ENCODE measurements around the gene KRT75. TPM values are rescaled to one million over a fixed set of nuclear protein-coding genes. Genes with fewer than 3 reads are reported as not detected.

Gene KRT75
- total and polyA plus RNA-seq, 2 of the 13 experiments (the other 11 are each of a cell fraction or from before 2014, with no cell fraction given): not detected

GRCh38 chr12:52419656-52420055 is 14.5 kb downstream of the KRT75 start (continued):
- TF ChIP-seq, protein P1, sequence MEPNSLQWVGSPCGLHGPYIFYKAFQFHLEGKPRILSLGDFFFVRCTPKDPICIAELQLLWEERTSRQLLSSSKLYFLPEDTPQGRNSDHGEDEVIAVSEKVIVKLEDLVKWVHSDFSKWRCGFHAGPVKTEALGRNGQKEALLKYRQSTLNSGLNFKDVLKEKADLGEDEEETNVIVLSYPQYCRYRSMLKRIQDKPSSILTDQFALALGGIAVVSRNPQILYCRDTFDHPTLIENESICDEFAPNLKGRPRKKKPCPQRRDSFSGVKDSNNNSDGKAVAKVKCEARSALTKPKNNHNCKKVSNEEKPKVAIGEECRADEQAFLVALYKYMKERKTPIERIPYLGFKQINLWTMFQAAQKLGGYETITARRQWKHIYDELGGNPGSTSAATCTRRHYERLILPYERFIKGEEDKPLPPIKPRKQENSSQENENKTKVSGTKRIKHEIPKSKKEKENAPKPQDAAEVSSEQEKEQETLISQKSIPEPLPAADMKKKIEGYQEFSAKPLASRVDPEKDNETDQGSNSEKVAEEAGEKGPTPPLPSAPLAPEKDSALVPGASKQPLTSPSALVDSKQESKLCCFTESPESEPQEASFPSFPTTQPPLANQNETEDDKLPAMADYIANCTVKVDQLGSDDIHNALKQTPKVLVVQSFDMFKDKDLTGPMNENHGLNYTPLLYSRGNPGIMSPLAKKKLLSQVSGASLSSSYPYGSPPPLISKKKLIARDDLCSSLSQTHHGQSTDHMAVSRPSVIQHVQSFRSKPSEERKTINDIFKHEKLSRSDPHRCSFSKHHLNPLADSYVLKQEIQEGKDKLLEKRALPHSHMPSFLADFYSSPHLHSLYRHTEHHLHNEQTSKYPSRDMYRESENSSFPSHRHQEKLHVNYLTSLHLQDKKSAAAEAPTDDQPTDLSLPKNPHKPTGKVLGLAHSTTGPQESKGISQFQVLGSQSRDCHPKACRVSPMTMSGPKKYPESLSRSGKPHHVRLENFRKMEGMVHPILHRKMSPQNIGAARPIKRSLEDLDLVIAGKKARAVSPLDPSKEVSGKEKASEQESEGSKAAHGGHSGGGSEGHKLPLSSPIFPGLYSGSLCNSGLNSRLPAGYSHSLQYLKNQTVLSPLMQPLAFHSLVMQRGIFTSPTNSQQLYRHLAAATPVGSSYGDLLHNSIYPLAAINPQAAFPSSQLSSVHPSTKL (CRISPR knock-in tag; IDR thresholded peaks at IDR 0.05): no peak
- TF ChIP-seq, protein P2, sequence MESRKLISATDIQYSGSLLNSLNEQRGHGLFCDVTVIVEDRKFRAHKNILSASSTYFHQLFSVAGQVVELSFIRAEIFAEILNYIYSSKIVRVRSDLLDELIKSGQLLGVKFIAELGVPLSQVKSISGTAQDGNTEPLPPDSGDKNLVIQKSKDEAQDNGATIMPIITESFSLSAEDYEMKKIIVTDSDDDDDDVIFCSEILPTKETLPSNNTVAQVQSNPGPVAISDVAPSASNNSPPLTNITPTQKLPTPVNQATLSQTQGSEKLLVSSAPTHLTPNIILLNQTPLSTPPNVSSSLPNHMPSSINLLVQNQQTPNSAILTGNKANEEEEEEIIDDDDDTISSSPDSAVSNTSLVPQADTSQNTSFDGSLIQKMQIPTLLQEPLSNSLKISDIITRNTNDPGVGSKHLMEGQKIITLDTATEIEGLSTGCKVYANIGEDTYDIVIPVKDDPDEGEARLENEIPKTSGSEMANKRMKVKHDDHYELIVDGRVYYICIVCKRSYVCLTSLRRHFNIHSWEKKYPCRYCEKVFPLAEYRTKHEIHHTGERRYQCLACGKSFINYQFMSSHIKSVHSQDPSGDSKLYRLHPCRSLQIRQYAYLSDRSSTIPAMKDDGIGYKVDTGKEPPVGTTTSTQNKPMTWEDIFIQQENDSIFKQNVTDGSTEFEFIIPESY (CRISPR knock-in tag; IDR thresholded peaks at IDR 0.05): no peak

GRCh38 chr12:52418576-52419110 is 15.5 kb downstream of the KRT75 start:
- Histone ChIP-seq H2AFZ (ENCODE audit: low read length) (no peak overlapping the region), H3K27ac (ENCODE audit: extremely low read length, insufficient read depth, low read length) (no peak overlapping the region), H4K20me1 (ENCODE audit: insufficient read depth, low read length) (no peaks in the 10 kb centered on the region), H3K9me3 (ENCODE audit: low read length) (no peaks in the 10 kb centered on the region), H3K4me1 (ENCODE audit: insufficient read depth, low read length) (no peaks in the 10 kb centered on the region), H3K27me3 (ENCODE audit: control insufficient read depth in 1 of 2, insufficient read depth in 2 of 2, low read length in 2 of 2) (peaks cover 0 to 16% of the 10 kb centered on the region in 2 experiments; a peak in 1 of 5 replicates), H3K79me2 (ENCODE audit: insufficient read depth, low read length) (no peaks in the 10 kb centered on the region), H3K36me3 (replicated peaks in 1 of 2; ENCODE audit: control insufficient read depth in 1 of 2, insufficient read depth in 2 of 2, low read length in 2 of 2) (no peaks in the 10 kb centered on the region), H3K4me3 (replicated peaks in 1 of 3; ENCODE audit: insufficient read depth in 1 of 3, low read depth in 2 of 3, low read length in 3 of 3) (no peak overlapping the region), H3K9ac (ENCODE audit: insufficient read depth, low read depth, low read length) (no peak overlapping the region), H3K4me2 (ENCODE audit: low read depth, low read length) (no peak overlapping the region)
- no CpG with 5 or more reads among the region's 4 CpGs for whole genome bisulfite sequencing (ENCODE audit: low lambda C conversion rate)
- in situ Hi-C loops (cut with HindIII; ENCODE audit: extremely low pct_ligation_motif_present, low pct_unique_long_range_greater_than_20kb) (no loop called here), intact Hi-C loops (cut with micrococcal nuclease; ENCODE audit: unreplicated experiment) (no loop called here)
- no TSS peak for BruUV-seq (replicated peaks)
- POLR2A ChIA-PET: no interaction called here
- no peak for DNase-seq (ENCODE audit: low spot score)
- no peak for FAIRE-seq
- CTCF ChIA-PET (ENCODE audit: low intra/inter-chr PET ratio, low total read pairs): no interaction called here
- no peak for ATAC-seq
- no peak for TF ChIP-seq NCOA1 (CRISPR knock-in tag; IDR thresholded peaks at IDR 0.05)
- no peak for TF ChIP-seq THAP7 (CRISPR knock-in tag; IDR thresholded peaks at IDR 0.05)
- no peak for TF ChIP-seq FOXA1 (IDR thresholded peaks at IDR 0.05)
- no peak for TF ChIP-seq FOXA1 (CRISPR knock-in tag; IDR thresholded peaks at IDR 0.05)
- TF ChIP-seq ZNF703 (CRISPR knock-in tag; IDR thresholded peaks at IDR 0.05; ENCODE audit: borderline replicate concordance): no peak
- TF ChIP-seq, protein P3, sequence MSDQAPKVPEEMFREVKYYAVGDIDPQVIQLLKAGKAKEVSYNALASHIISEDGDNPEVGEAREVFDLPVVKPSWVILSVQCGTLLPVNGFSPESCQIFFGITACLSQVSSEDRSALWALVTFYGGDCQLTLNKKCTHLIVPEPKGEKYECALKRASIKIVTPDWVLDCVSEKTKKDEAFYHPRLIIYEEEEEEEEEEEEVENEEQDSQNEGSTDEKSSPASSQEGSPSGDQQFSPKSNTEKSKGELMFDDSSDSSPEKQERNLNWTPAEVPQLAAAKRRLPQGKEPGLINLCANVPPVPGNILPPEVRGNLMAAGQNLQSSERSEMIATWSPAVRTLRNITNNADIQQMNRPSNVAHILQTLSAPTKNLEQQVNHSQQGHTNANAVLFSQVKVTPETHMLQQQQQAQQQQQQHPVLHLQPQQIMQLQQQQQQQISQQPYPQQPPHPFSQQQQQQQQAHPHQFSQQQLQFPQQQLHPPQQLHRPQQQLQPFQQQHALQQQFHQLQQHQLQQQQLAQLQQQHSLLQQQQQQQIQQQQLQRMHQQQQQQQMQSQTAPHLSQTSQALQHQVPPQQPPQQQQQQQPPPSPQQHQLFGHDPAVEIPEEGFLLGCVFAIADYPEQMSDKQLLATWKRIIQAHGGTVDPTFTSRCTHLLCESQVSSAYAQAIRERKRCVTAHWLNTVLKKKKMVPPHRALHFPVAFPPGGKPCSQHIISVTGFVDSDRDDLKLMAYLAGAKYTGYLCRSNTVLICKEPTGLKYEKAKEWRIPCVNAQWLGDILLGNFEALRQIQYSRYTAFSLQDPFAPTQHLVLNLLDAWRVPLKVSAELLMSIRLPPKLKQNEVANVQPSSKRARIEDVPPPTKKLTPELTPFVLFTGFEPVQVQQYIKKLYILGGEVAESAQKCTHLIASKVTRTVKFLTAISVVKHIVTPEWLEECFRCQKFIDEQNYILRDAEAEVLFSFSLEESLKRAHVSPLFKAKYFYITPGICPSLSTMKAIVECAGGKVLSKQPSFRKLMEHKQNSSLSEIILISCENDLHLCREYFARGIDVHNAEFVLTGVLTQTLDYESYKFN (CRISPR knock-in tag; conservative IDR thresholded peaks at IDR 0.05): no peak
- TF ChIP-seq HBP1 (CRISPR knock-in tag; IDR thresholded peaks at IDR 0.05; ENCODE audit: low read depth): no peak
- TF ChIP-seq ZNF616 (CRISPR knock-in tag; IDR thresholded peaks at IDR 0.05; ENCODE audit: low read depth): no peak
